Mesenchymal stem cell (in vitro differentiated cells and primary cell): Measurements from ENCODE around the gene DENND4A. TPM values are rescaled to one million over a fixed set of nuclear protein-coding genes. Genes with fewer than 3 reads are reported as not detected.

Experiments
- DNase-seq: peaks from one replicate; pipeline ENCODE4 v3.0.0-alpha.2; 2013
- H2AFZ ChIP-seq: one replicate; pipeline ENCODE4 v1.6.1; 2013; ENCODE audit warnings: low read depth, mild to moderate bottlenecking, control low read depth, inconsistent platforms, low read length, moderate library complexity
- H2AK5ac ChIP-seq: 2 replicates; pipeline ENCODE4 v1.6.1; 2013; ENCODE audit warnings: low read length, moderate library complexity, mild to moderate bottlenecking, inconsistent platforms; ENCODE audit not compliant: severe bottlenecking
- H2BK120ac ChIP-seq: one replicate; pipeline ENCODE4 v1.6.1; 2013; ENCODE audit warnings: low read depth, mild to moderate bottlenecking, inconsistent platforms, low read length, moderate library complexity
- H2BK12ac ChIP-seq, 2 experiments: one replicate each; pipeline ENCODE4 v1.6.1; 2013; ENCODE audit warnings: inconsistent platforms in 2 of 2, low read length in 2 of 2, mild to moderate bottlenecking in 2 of 2, moderate library complexity in 2 of 2, control low read depth in 1 of 2
- H2BK15ac ChIP-seq: one replicate; pipeline ENCODE4 v1.6.1; 2013; ENCODE audit warnings: mild to moderate bottlenecking, low read depth, inconsistent platforms; ENCODE audit not compliant: poor library complexity, severe bottlenecking
- H2BK5ac ChIP-seq: 2 replicates; pipeline ENCODE4 v1.6.1; 2013; ENCODE audit warnings: low read depth, mild to moderate bottlenecking, low read length, control low read depth, inconsistent platforms; ENCODE audit not compliant: poor library complexity, severe bottlenecking
- H3K14ac ChIP-seq, 2 experiments: one replicate each; pipeline ENCODE4 v1.6.1; 2013; ENCODE audit warnings: inconsistent platforms in 2 of 2, low read length in 2 of 2, control low read depth in 1 of 2, mild to moderate bottlenecking in 1 of 2, moderate library complexity in 1 of 2
- H3K18ac ChIP-seq, 2 experiments: one replicate each; pipeline ENCODE4 v1.6.1; 2013; ENCODE audit warnings: inconsistent platforms in 2 of 2, low read length in 2 of 2, control low read depth in 1 of 2, low read depth in 1 of 2, mild to moderate bottlenecking in 1 of 2
- H3K23ac ChIP-seq, 2 experiments: one replicate each; pipeline ENCODE4 v1.6.1; 2013; ENCODE audit warnings: inconsistent platforms in 2 of 2, low read length in 2 of 2, mild to moderate bottlenecking in 2 of 2, moderate library complexity in 2 of 2, control low read depth in 1 of 2
- H3K27ac ChIP-seq: 2 replicates; pipeline ENCODE4 v1.5.1; 2013; ENCODE audit warnings: mild to moderate bottlenecking, moderate library complexity, low read length, control low read depth, inconsistent platforms; ENCODE audit not compliant: poor library complexity, severe bottlenecking
- H3K27me3 ChIP-seq, 2 experiments: 2 replicates each; pipeline versions ENCODE4 v1.6.1 to v1.7.0; 2013; ENCODE audit warnings: low read length in 2 of 2, mild to moderate bottlenecking in 2 of 2, moderate library complexity in 2 of 2, control low read depth in 1 of 2, inconsistent platforms in 1 of 2; ENCODE audit not compliant: control insufficient read depth in 1 of 2, insufficient read depth in 1 of 2
- H3K36me3 ChIP-seq, 2 experiments: 2 replicates each; pipeline versions ENCODE4 v1.6.1 to v1.7.0; 2013; ENCODE audit warnings: low read length in 2 of 2, control low read depth in 1 of 2, inconsistent platforms in 1 of 2, low read depth in 1 of 2, mild to moderate bottlenecking in 1 of 2; ENCODE audit not compliant: insufficient read depth in 2 of 2, control insufficient read depth in 1 of 2
- H3K4ac ChIP-seq, 2 experiments: one replicate each; pipeline ENCODE4 v1.6.1; 2013; ENCODE audit warnings: inconsistent platforms in 2 of 2, low read length in 2 of 2, mild to moderate bottlenecking in 2 of 2, moderate library complexity in 2 of 2, control low read depth in 1 of 2, low read depth in 1 of 2
- H3K4me1 ChIP-seq: 2 replicates; pipeline ENCODE4 v1.6.1; 2013; ENCODE audit warnings: low read depth, low read length, control low read depth; ENCODE audit not compliant: control insufficient read depth, insufficient read depth
- H3K4me2 ChIP-seq: 2 replicates; pipeline ENCODE4 v1.6.1; 2013; ENCODE audit warnings: low read length, mild to moderate bottlenecking, inconsistent platforms; ENCODE audit not compliant: poor library complexity, severe bottlenecking
- H3K4me3 ChIP-seq, 2 experiments: 2 replicates each; pipeline versions ENCODE4 v1.5.1 to v1.7.0; 2013; ENCODE audit warnings: low read length in 2 of 2, mild to moderate bottlenecking in 2 of 2, control low read depth in 1 of 2, low read depth in 1 of 2; ENCODE audit not compliant: insufficient read depth in 1 of 2
- H3K79me1 ChIP-seq: replicated peaks from 2 replicates; pipeline ENCODE4 v1.6.1; 2013; ENCODE audit warnings: mild to moderate bottlenecking, control low read depth, low read length, inconsistent platforms; ENCODE audit not compliant: poor library complexity, severe bottlenecking
- H3K9ac ChIP-seq: 2 replicates; pipeline ENCODE4 v1.7.0; 2013; ENCODE audit warnings: mild to moderate bottlenecking, low read length, moderate library complexity
- H3K9me3 ChIP-seq: 2 replicates; pipeline ENCODE4 v1.7.0; 2013; ENCODE audit warnings: mild to moderate bottlenecking, low read length; ENCODE audit not compliant: control insufficient read depth
- H4K8ac ChIP-seq: one replicate; pipeline ENCODE4 v1.6.1; 2013; ENCODE audit warnings: inconsistent platforms, mild to moderate bottlenecking, low read length, moderate library complexity
- H4K91ac ChIP-seq: one replicate; pipeline ENCODE4 v1.6.1; 2013; ENCODE audit warnings: mild to moderate bottlenecking, low read length, inconsistent platforms
- WGBS: methylation state at CpG from one replicate; pipeline ENCODE4 v1.1.7; 2013; ENCODE audit warnings: mixed read lengths; 5-methylcytosine and 5-hydroxymethylcytosine counted together
- polyA plus RNA-seq, 2 experiments: library from polyadenylated mRNA; stranded (reverse); fragments of 200-250 nt; gene quantifications; one replicate each; pipeline ENCODE4 v1.2.3, GENCODE V29; 2013

DENND4A gene
- polyA plus RNA-seq (2013, experiment 1 of 2): 8.3 TPM
- polyA plus RNA-seq (2013, experiment 2 of 2): 8.4 TPM

DNA sequence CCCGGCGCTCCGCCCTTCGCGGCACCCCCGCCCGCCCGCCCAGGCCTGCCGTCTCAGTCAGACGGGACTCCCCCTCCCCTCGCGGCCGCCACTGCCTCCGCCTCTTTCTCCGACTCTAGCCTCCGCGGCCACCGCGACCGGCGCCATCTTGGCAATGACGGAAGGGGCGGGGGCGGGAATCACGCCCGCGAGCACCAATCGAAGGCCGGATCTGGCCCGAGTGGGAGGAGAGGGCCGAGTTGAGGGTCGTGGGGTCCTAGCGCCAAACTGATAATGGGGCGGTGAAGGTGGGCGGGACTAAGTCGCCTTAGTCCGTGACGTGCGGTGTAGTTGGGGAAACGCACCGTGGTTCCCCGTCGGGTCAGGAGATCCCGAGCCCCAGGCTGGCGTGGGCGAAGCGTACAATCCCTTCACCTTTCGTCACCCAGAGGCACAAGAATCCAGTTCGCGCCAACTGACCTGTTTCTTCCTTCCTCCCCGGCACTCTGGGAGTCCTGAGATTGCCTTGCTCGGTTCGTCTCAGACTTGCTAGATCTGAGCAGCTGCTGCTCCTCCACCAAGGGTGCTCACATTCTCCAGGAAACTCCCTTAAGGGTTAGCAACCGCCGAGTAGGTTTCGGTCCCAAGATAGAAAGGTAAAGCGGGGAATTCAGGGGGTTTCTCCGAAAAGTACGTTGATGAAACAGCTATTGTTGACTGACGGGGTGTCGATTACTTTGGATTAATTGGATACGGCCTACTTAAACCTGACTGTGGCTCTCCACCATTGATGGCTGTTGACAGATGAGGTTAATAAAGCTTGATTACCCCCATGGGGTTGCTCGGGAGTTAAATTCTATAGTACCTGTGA, at the start of gene DENND4A:
TSS of gene DENND4A (minus strand) at position 156 of the 850 bp plus-strand sequence. CDS start 35,843 bp downstream, outside the sequence.
- peak within 1 kb of the TSS; percentile 64 for H4K8ac ChIP-seq
- no peaks in the 10 kb centered on the region for H3K27me3 ChIP-seq
- H3K18ac ChIP-seq: peak within 1 kb of the TSS; percentile 43 to 96
- H3K4me1 ChIP-seq: peaks cover 7% of the 10 kb centered on the region
- H3K79me1 ChIP-seq: peaks cover 3% of the 10 kb centered on the region
- no peak within 1 kb of the TSS for H2BK12ac ChIP-seq
- no peak within 1 kb of the TSS for H3K23ac ChIP-seq
- no peak within 1 kb of the TSS for H4K91ac ChIP-seq
- H3K4me3 ChIP-seq: peak within 1 kb of the TSS; percentile 89 to 97
- H2AK5ac ChIP-seq: no peak within 1 kb of the TSS
- peak within 1 kb of the TSS; percentile 97 for H3K9ac ChIP-seq
- DNase-seq: peak; percentile 99
- H2BK5ac ChIP-seq: no peak within 1 kb of the TSS
- H2AFZ ChIP-seq: peak within 1 kb of the TSS; percentile 98
- no peak within 1 kb of the TSS for H3K4ac ChIP-seq
- H2BK120ac ChIP-seq: peak within 1 kb of the TSS; percentile 49
- H3K27ac ChIP-seq: peak within 1 kb of the TSS; percentile 73
- no peaks in the 10 kb centered on the region for H3K36me3 ChIP-seq
- 3% methylated on average over 52 of the region's 63 CpGs for WGBS
- H2BK15ac ChIP-seq: peak within 1 kb of the TSS; percentile 69
- no peak within 1 kb of the TSS for H3K14ac ChIP-seq
- no peaks in the 10 kb centered on the region for H3K9me3 ChIP-seq
- peak within 1 kb of the TSS; percentile 98 for H3K4me2 ChIP-seq

DNA sequence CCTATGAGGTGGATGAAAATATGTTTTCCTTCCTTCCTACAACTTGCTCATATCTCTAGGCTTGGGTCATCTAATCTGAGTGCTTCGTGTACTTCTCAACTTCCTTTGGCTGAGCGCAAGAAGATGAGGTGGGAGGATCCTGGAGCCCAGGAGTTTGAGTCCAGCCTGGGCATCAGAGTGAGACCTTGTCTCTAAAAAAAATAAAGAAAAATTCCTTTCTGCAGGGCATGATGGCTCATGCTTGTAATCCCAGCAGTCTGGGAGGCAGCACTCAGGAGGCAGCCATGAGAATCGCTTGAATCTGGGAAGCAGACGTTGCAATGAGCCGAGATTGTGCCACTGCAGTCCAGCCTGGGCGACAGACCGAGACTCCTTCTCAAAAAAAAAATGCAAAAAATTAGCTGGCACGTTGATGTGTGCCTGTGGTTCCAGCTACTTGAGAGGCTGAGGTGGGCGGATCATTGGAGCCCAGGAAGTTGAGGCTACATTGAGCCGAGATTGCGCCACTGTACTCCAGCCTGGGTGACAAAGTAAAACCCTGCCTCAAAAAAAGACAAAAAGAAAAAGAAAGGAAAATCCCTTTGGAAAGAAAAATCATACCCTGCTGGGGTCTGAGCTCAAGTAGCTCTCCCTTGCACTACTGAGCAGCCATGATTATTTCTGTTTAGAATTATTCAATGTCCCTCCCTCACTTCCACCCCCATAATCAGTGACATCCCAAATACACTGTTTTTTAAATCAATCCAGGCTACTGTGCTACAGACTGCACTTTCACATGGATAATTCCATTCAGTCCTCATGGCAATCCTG, 49.2 kb upstream of the DENND4A start:
- Histone ChIP-seq H3K18ac (no peak overlapping the region), H2AK5ac (no peak overlapping the region), H2BK15ac (no peak overlapping the region), H2BK120ac (no peak overlapping the region), H3K14ac (no peak overlapping the region), H4K91ac (no peak overlapping the region), H3K36me3 (no peaks in the 10 kb centered on the region), H3K4ac (no peak overlapping the region), H3K79me1 (no peaks in the 10 kb centered on the region), H4K8ac (peak overlapping the region; percentile 27), H3K9me3 (no peaks in the 10 kb centered on the region), H3K9ac (peak overlapping the region; percentile 59), H3K27ac (no peak overlapping the region), H3K23ac (no peak overlapping the region), H2BK12ac (no peak overlapping the region), H3K4me1 (peaks cover 8% of the 10 kb centered on the region), H3K4me3 (peak overlapping the region in 1 of 2 experiments; percentile 35), H3K4me2 (no peak overlapping the region), H2AFZ (no peak overlapping the region), H2BK5ac (no peak overlapping the region), H3K27me3 (no peaks in the 10 kb centered on the region)
- DNase-seq: no peak
- WGBS: 82% methylated on average over 11 of the region's 11 CpGs

DNA sequence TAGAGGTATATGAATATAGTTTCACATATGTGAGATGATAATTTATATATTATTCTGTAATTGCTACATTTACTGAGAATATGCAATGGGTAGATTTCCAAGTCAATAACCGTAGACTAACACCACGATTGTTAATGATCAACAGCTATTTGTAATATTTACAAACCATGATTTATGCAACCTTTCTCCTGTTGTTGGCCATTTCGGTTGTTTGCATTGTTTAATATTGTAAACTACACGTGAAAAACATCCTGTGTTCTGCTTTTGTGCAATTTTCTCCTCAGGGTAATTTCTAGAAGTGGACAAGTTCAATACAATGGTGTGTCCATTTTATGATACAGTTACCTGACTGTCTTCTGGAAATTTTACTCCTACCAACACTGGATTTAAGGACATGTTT, 47.9 kb upstream of the DENND4A start:
- no peak overlapping the region for H3K23ac ChIP-seq
- no peak overlapping the region for H2BK120ac ChIP-seq
- H2BK15ac ChIP-seq: no peak overlapping the region
- no peak overlapping the region for H3K4ac ChIP-seq
- H3K9ac ChIP-seq: no peak overlapping the region
- H2AFZ ChIP-seq: no peak overlapping the region
- H3K4me2 ChIP-seq: no peak overlapping the region
- no peak overlapping the region for H4K91ac ChIP-seq
- H3K14ac ChIP-seq: no peak overlapping the region
- H3K4me1 ChIP-seq: peaks cover 6% of the 10 kb centered on the region
- H3K18ac ChIP-seq: no peak overlapping the region
- H2BK5ac ChIP-seq: no peak overlapping the region
- H3K27ac ChIP-seq: no peak overlapping the region
- no peak for DNase-seq
- H3K79me1 ChIP-seq: no peaks in the 10 kb centered on the region
- H3K36me3 ChIP-seq: no peaks in the 10 kb centered on the region
- H2AK5ac ChIP-seq: no peak overlapping the region
- H4K8ac ChIP-seq: no peak overlapping the region
- 84% methylated on average over 4 of the region's 4 CpGs for WGBS
- no peak overlapping the region for H3K4me3 ChIP-seq
- no peaks in the 10 kb centered on the region for H3K27me3 ChIP-seq
- no peaks in the 10 kb centered on the region for H3K9me3 ChIP-seq
- H2BK12ac ChIP-seq: no peak overlapping the region

DNA sequence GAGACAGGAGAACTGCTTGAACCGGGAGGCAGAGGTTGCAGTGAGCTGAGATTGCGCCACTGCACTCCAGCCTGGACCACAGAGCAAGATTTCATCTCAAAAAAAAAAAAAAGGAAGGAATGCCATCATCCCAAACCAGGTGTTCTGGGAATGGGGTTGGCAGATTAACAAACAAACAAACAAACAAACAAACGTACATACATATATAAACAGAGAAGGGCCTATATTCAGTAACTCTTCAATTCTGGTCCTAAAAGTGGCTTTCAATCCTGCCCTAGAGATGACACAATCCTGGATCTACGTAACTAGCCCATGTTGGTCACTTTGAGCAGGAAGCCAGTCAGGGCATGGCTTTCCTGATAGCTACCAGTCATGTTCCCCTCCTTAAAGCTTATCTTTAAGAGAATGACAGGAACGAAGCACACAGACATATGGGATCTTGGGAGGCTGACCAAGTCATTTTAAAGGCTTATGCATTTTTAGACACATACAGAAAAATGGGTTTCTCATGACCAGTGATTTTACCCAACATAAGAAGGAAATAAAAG, 47.3 kb upstream of the DENND4A start:
- Histone ChIP-seq H3K9ac (no peak overlapping the region), H3K4me2 (no peak overlapping the region), H3K4me1 (peaks cover 8% of the 10 kb centered on the region), H3K79me1 (no peaks in the 10 kb centered on the region), H3K27me3 (no peaks in the 10 kb centered on the region), H3K4ac (no peak overlapping the region), H2BK120ac (no peak overlapping the region), H4K8ac (no peak overlapping the region), H2BK12ac (no peak overlapping the region), H2BK15ac (no peak overlapping the region), H3K9me3 (no peaks in the 10 kb centered on the region), H4K91ac (no peak overlapping the region), H3K27ac (no peak overlapping the region), H3K18ac (no peak overlapping the region), H3K4me3 (no peak overlapping the region), H3K14ac (no peak overlapping the region), H3K36me3 (no peaks in the 10 kb centered on the region), H2AK5ac (no peak overlapping the region), H2BK5ac (no peak overlapping the region), H2AFZ (no peak overlapping the region), H3K23ac (no peak overlapping the region)
- no peak for DNase-seq
- 86% methylated on average over 5 of the region's 5 CpGs for whole genome bisulfite sequencing
